Lung (tissue), 12 donors: ENCODE data around the gene POU3F2. TPM values are rescaled to one million over a fixed set of nuclear protein-coding genes. Genes with fewer than 3 reads are reported as not detected.
A peak's percentile ranks its signal among the peaks of the same experiment; 100 is the strongest.

Experiments
- ATAC-seq: fragments of 200-7000 bp; cut with Tn5 transposase; one replicate; pipeline ENCODE4 v1.9.1; 2020; ENCODE audit warnings: moderate number of reproducible peaks; ENCODE audit not compliant: insufficient read depth, low FRiP score
- DNase-seq, 3 donors: peaks; one replicate each; pipeline ENCODE4 v3.0.0-alpha.2; 2013 to 2017
- H3K27ac ChIP-seq, 2 donors: one replicate each; pipeline ENCODE4 v1.5.1; 2013; ENCODE audit warnings: mild to moderate bottlenecking in 2 of 2, moderate library complexity in 2 of 2, control low read depth in 1 of 2, inconsistent platforms in 1 of 2, low read depth in 1 of 2, low read length in 1 of 2
- H3K27me3 ChIP-seq, 3 donors: one replicate each; pipeline ENCODE4 v1.5.1; 2013; ENCODE audit warnings: low read length in 2 of 3; ENCODE audit not compliant: control insufficient read depth in 3 of 3, insufficient read depth in 3 of 3
- H3K36me3 ChIP-seq, 4 donors: one replicate each; pipeline ENCODE4 v1.5.1; 2013; ENCODE audit warnings: low read length in 4 of 4, mild to moderate bottlenecking in 1 of 4, moderate library complexity in 1 of 4; ENCODE audit not compliant: control insufficient read depth in 4 of 4, insufficient read depth in 4 of 4
- H3K4me1 ChIP-seq, 5 donors: one replicate each; pipeline ENCODE4 v1.5.1; 2013; ENCODE audit warnings: low read length in 5 of 5, mild to moderate bottlenecking in 2 of 5, moderate library complexity in 1 of 5; ENCODE audit not compliant: control insufficient read depth in 5 of 5, insufficient read depth in 5 of 5
- H3K4me3 ChIP-seq: one replicate; pipeline ENCODE4 v1.5.1; 2013; ENCODE audit warnings: mild to moderate bottlenecking, control low read depth, moderate library complexity
- H3K9ac ChIP-seq, 2 donors: one replicate each; pipeline ENCODE4 v1.5.1; 2013; ENCODE audit warnings: low read length in 2 of 2, control low read depth in 1 of 2; ENCODE audit not compliant: insufficient read depth in 1 of 2
- H3K9me3 ChIP-seq, 4 donors: one replicate each; pipeline ENCODE4 v1.5.1; 2013; ENCODE audit warnings: low read length in 3 of 4, mild to moderate bottlenecking in 1 of 4, moderate library complexity in 1 of 4; ENCODE audit not compliant: control insufficient read depth in 4 of 4, insufficient read depth in 3 of 4
- CTCF ChIP-seq: IDR thresholded peaks from 2 replicates; pipeline ENCODE4 v1.5.1; 2012; ENCODE audit warnings: mild to moderate bottlenecking; ENCODE audit errors: control extremely low read depth, extremely low read depth
- WGBS, 2 donors: extraction: QIAGEN DNeasy Blood & Tissue Kit; methylation state at CpG; one replicate each; pipeline ENCODE4 v1.1.7; 2013; 5-methylcytosine and 5-hydroxymethylcytosine counted together
- polyA plus RNA-seq, 2 donors: library from polyadenylated mRNA; stranded (reverse); fragments of 200-250 nt; gene quantifications; one replicate each; pipeline ENCODE4 v1.2.1, GENCODE V29; 2013
- total RNA-seq, 2 donors: library from RNA; depleted of rRNA in 1 of 2; stranded (reverse); fragments of >200 nt in 1 of 2; gene quantifications; one replicate each; pipeline ENCODE4 v1.2.1, GENCODE V29; 2014 to 2021
- donor health status: control.
- donor health status: control.
- donor health status: Bipolar disorder and iron deficiency.
- donor health status: healthy.
- donor health status: DM: yes; HTN: yes; CAD: no.

Gene POU3F2
- total and polyA plus RNA-seq, 4 donors = 0.11 TPM; not detected in 3

DNA sequence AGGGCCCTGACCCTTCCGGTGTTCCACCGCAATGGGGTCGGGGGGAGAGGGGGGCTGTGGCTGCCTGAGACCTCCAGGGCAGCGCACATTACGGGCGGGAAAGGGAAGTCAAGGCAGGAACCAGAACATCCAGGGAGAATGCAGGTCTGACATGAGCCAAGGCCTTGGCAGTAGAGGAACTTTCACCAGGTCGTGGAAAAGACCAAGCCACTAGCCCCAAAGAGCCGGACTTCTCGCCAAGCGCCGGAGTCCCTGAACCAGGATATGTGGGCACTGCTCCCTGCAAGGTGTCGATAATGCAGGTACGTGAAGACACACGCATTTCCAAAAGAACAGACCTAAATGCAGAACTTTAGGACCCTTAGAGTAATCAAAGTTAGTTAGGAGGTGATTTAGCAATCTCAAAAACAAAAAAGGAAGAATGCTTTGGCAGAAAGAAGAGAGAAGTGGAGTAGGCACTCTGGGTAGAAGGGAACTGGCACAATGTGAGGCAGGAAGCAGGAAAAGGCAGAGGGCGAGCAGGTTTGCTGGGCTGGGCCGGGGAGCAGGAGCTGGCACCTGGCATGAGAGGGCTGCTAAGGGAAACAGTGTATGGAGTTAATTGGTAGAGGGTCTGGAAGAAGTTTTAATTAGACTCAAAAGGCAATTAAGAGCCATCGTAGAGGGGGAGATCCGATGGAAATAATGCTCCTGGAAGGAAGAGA lies 14.3 kb downstream of the POU3F2 start:
- H3K4me1 ChIP-seq = peaks cover 0 to 20% (median 6%) of the 10 kb centered on the region in 5 donors
- no peak for TF ChIP-seq CTCF
- no peak overlapping the region for H3K27ac ChIP-seq
- peaks cover 2 to 61% (median 61%) of the 10 kb centered on the region in 3 donors for H3K27me3 ChIP-seq
- H3K4me3 ChIP-seq = no peak overlapping the region
- H3K9ac ChIP-seq = no peak overlapping the region
- ATAC-seq (no peak), DNase-seq (no peak)
- WGBS, 2 donors = 34 to 45% methylated on average over 18 of the region's 18 CpGs
- H3K36me3 ChIP-seq = no peaks in the 10 kb centered on the region
- peaks cover 0 to 2% (median 0%) of the 10 kb centered on the region in 4 donors for H3K9me3 ChIP-seq

- Histone ChIP-seq H3K27me3 (no peaks in the 10 kb centered on the region), H3K9me3 (no peaks in the 10 kb centered on the region), H3K36me3 (peaks cover 0 to 5% (median 0%) of the 10 kb centered on the region in 4 donors), H3K4me1 (no peaks in the 10 kb centered on the region), H3K4me3 (no peak overlapping the region), H3K9ac (no peak overlapping the region), H3K27ac (no peak overlapping the region)
- no peak for TF ChIP-seq CTCF
- WGBS, 2 donors = 97 to 98% methylated on average over 6 of the region's 6 CpGs
- no peak for DNase-seq
- ATAC-seq = no peak
Observed at GRCh38 chr6:98864497-98864896, 30.1 kb downstream of the POU3F2 start.

DNA sequence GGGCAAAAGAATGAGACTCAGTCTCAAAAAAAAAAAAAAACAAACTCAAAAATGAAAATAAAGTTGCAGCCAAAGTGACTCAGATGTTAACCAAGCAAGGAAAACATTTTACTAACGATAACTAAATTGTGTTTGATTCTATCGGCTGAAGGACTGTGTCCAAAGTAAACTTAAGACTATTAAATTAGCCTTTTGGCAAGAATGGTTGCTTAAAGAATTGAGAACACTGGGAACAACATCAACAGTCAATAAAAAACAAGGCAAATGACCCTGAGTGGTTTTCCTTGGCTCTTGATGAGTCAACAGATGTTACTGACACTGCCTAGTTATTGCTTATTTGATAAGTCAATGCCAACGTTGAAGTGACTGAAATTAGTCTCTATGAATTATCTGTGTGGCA lies 36.7 kb downstream of the POU3F2 start:
- no peak for ATAC-seq
- no peaks in the 10 kb centered on the region for H3K27me3 ChIP-seq
- peak in 1 of 3 donors; percentile 1 for DNase-seq
- no peaks in the 10 kb centered on the region for H3K9me3 ChIP-seq
- no peak overlapping the region for H3K27ac ChIP-seq
- TF ChIP-seq CTCF = no peak
- WGBS, 2 donors = 77 to 83% methylated on average over 3 of the region's 3 CpGs
- H3K9ac ChIP-seq = no peak overlapping the region
- H3K4me3 ChIP-seq = no peak overlapping the region
- no peaks in the 10 kb centered on the region for H3K4me1 ChIP-seq
- H3K36me3 ChIP-seq = peaks cover 0 to 3% (median 1%) of the 10 kb centered on the region in 4 donors
